ENCODE measurements around the gene GOLGB1. TPM values are rescaled to one million over a fixed set of nuclear protein-coding genes. Genes with fewer than 3 reads are reported as not detected.

GOLGB1 gene
- total RNA-seq, 2 experiments from 2014 or later = 30.6 to 31.2 TPM

GRCh38 chr3:121659586-121659985, 90.0 kb downstream of the GOLGB1 start:
- peak overlapping the region; percentile 99 for H3K27ac Mint-ChIP-seq
- peaks cover 62% of the 10 kb centered on the region for H3K4me1 Mint-ChIP-seq
- ATAC-seq = no peak
- peak overlapping the region; percentile 97 for H3K4me3 Mint-ChIP-seq
- H3K36me3 Mint-ChIP-seq = peaks cover 62% of the 10 kb centered on the region
- no peak for DNase-seq
- no peaks in the 10 kb centered on the region for H3K9me3 Mint-ChIP-seq (ENCODE audit: low read depth)
- H3K27me3 Mint-ChIP-seq = no peaks in the 10 kb centered on the region
- CTCF ChIA-PET = interaction anchor here (1.2 to 1.6 kb wide), 2 partner anchors 11 to 45 kb away, joined by 3 to 4 read pairs; no protein-coding TSS in a partner anchor

GRCh38 chr3:121658716-121659435, 90.7 kb downstream of the GOLGB1 start:
- H3K36me3 Mint-ChIP-seq = peaks cover 64% of the 10 kb centered on the region
- H3K27ac Mint-ChIP-seq = peak overlapping the region; percentile 99
- H3K4me3 Mint-ChIP-seq = peak overlapping the region; percentile 97
- CTCF ChIA-PET = no interaction called here
- DNase-seq = no peak
- no peaks in the 10 kb centered on the region for H3K9me3 Mint-ChIP-seq (ENCODE audit: low read depth)
- no peaks in the 10 kb centered on the region for H3K27me3 Mint-ChIP-seq
- ATAC-seq = no peak
- peaks cover 68% of the 10 kb centered on the region for H3K4me1 Mint-ChIP-seq

GRCh38 chr3:121654493-121655385, 94.8 kb downstream of the GOLGB1 start:
- Mint-ChIP-seq H3K27me3 (no peaks in the 10 kb centered on the region), H3K27ac (peak overlapping the region; percentile 97), H3K36me3 (peaks cover 86% of the 10 kb centered on the region), H3K4me3 (peak overlapping the region; percentile 61), H3K9me3 (ENCODE audit: low read depth) (no peaks in the 10 kb centered on the region), H3K4me1 (peaks cover 72% of the 10 kb centered on the region)
- ATAC-seq = peak; percentile 90
- CTCF ChIA-PET = interaction anchor here (1.6 kb wide), 1 partner anchor 9 kb away, joined by 3 read pairs; no protein-coding TSS in a partner anchor
- DNase-seq = no peak

- Mint-ChIP-seq H3K27ac (no peak overlapping the region), H3K27me3 (no peaks in the 10 kb centered on the region), H3K9me3 (ENCODE audit: low read depth) (no peaks in the 10 kb centered on the region), H3K4me1 (peaks cover 48% of the 10 kb centered on the region), H3K36me3 (peaks cover 71% of the 10 kb centered on the region), H3K4me3 (no peak overlapping the region)
- ATAC-seq (no peak), DNase-seq (no peak)
- CTCF ChIA-PET = no interaction called here
Measured at GRCh38 chr3:121651684-121652083, 97.9 kb downstream of the GOLGB1 start.

GRCh38 chr3:121649645-121650044, 99.9 kb downstream of the GOLGB1 start:
- no peak for DNase-seq
- Mint-ChIP-seq H3K27ac (no peak overlapping the region), H3K36me3 (peaks cover 65% of the 10 kb centered on the region), H3K9me3 (ENCODE audit: low read depth) (no peaks in the 10 kb centered on the region), H3K27me3 (no peaks in the 10 kb centered on the region), H3K4me3 (no peak overlapping the region), H3K4me1 (peaks cover 31% of the 10 kb centered on the region)
- ATAC-seq = no peak
- CTCF ChIA-PET = no interaction called here

GRCh38 chr3:121648219-121648958, 101.2 kb downstream of the GOLGB1 start:
- peaks cover 67% of the 10 kb centered on the region for H3K36me3 Mint-ChIP-seq
- CTCF ChIA-PET = interaction anchor here (1.0 kb wide), 1 partner anchor 100 kb away, joined by 4 read pairs; no protein-coding TSS in a partner anchor
- H3K27me3 Mint-ChIP-seq = no peaks in the 10 kb centered on the region
- H3K27ac Mint-ChIP-seq = no peak overlapping the region
- H3K9me3 Mint-ChIP-seq (ENCODE audit: low read depth) = no peaks in the 10 kb centered on the region
- H3K4me3 Mint-ChIP-seq = no peak overlapping the region
- ATAC-seq (no peak), DNase-seq (no peak)
- H3K4me1 Mint-ChIP-seq = peaks cover 21% of the 10 kb centered on the region

- CTCF ChIA-PET = interaction anchor here (0.7 kb wide), 1 partner anchor 10 kb away, joined by 3 read pairs; no protein-coding TSS in a partner anchor
- no peak for ATAC-seq
Measured at GRCh38 chr3:121645054-121645453, 104.5 kb downstream of the GOLGB1 start.

GRCh38 chr3:121642601-121643314, 106.8 kb downstream of the GOLGB1 start:
- CTCF ChIA-PET = no interaction called here
- ATAC-seq (no peak), DNase-seq (no peak)
- Mint-ChIP-seq H3K27me3 (no peaks in the 10 kb centered on the region), H3K9me3 (ENCODE audit: low read depth) (no peaks in the 10 kb centered on the region), H3K36me3 (peaks cover 70% of the 10 kb centered on the region), H3K27ac (peak overlapping the region; percentile 5), H3K4me1 (peaks cover 2% of the 10 kb centered on the region), H3K4me3 (no peak overlapping the region)

More at GRCh38 chr3:121645054-121645453, 104.5 kb downstream of the GOLGB1 start:
- no peak overlapping the region for H3K4me3 Mint-ChIP-seq
- no peaks in the 10 kb centered on the region for H3K27me3 Mint-ChIP-seq
- H3K36me3 Mint-ChIP-seq = peaks cover 60% of the 10 kb centered on the region
- no peaks in the 10 kb centered on the region for H3K9me3 Mint-ChIP-seq (ENCODE audit: low read depth)
- no peak overlapping the region for H3K27ac Mint-ChIP-seq
- H3K4me1 Mint-ChIP-seq = peaks cover 7% of the 10 kb centered on the region
- DNase-seq = no peak

- peak overlapping the region; percentile 61 for H3K27ac Mint-ChIP-seq
- peaks cover 81% of the 10 kb centered on the region for H3K36me3 Mint-ChIP-seq
- DNase-seq = no peak
- no peaks in the 10 kb centered on the region for H3K9me3 Mint-ChIP-seq (ENCODE audit: low read depth)
- H3K4me1 Mint-ChIP-seq = peaks cover 2% of the 10 kb centered on the region
- ATAC-seq = no peak
- no peak overlapping the region for H3K4me3 Mint-ChIP-seq
- no peaks in the 10 kb centered on the region for H3K27me3 Mint-ChIP-seq
- CTCF ChIA-PET = no interaction called here
Measured at GRCh38 chr3:121641127-121641526, 108.4 kb downstream of the GOLGB1 start.

- H3K4me1 Mint-ChIP-seq = peaks cover 2% of the 10 kb centered on the region
- no peak for ATAC-seq
- no peaks in the 10 kb centered on the region for H3K27me3 Mint-ChIP-seq
- no peak overlapping the region for H3K4me3 Mint-ChIP-seq
- no peak overlapping the region for H3K27ac Mint-ChIP-seq
- CTCF ChIA-PET = interaction anchor here (0.7 to 1.8 kb wide), 2 partner anchors 14 to 38 kb away, joined by 3 to 5 read pairs; no protein-coding TSS in a partner anchor
- no peaks in the 10 kb centered on the region for H3K9me3 Mint-ChIP-seq (ENCODE audit: low read depth)
- DNase-seq = no peak
- peaks cover 78% of the 10 kb centered on the region for H3K36me3 Mint-ChIP-seq
Measured at GRCh38 chr3:121637922-121638321, 111.6 kb downstream of the GOLGB1 start.

GRCh38 chr3:121630355-121630754, 119.2 kb downstream of the GOLGB1 start:
- ATAC-seq (no peak), DNase-seq (no peak)
- CTCF ChIA-PET = no interaction called here
- Mint-ChIP-seq H3K9me3 (ENCODE audit: low read depth) (no peaks in the 10 kb centered on the region), H3K4me3 (no peak overlapping the region), H3K4me1 (no peaks in the 10 kb centered on the region), H3K36me3 (peaks cover 46% of the 10 kb centered on the region), H3K27me3 (no peaks in the 10 kb centered on the region), H3K27ac (no peak overlapping the region)

- ATAC-seq (no peak), DNase-seq (no peak)
- H3K27ac Mint-ChIP-seq = no peak overlapping the region
- H3K4me3 Mint-ChIP-seq = no peak overlapping the region
- H3K9me3 Mint-ChIP-seq (ENCODE audit: low read depth) = no peaks in the 10 kb centered on the region
- no peaks in the 10 kb centered on the region for H3K27me3 Mint-ChIP-seq
- CTCF ChIA-PET = no interaction called here
- peaks cover 40% of the 10 kb centered on the region for H3K36me3 Mint-ChIP-seq
- H3K4me1 Mint-ChIP-seq = no peaks in the 10 kb centered on the region
Measured at GRCh38 chr3:121629601-121630000, 119.9 kb downstream of the GOLGB1 start.

All from activated CD8-positive, alpha-beta memory T cell treated with anti-CD3 and anti-CD28 coated beads, Interleukin-2, amount 10 ng/mL, durations not matched to agents 7 days and 5 days (primary cell).